Natural killer cell treated with Interleukin-12 subunit alpha and Interleukin-12 subunit beta and Interleukin-15 and Interleukin-18, amount 100 ng/mL, for 72 hours (primary cell): ENCODE results near the gene PRKD1. TPM values are rescaled to one million over a fixed set of nuclear protein-coding genes. Genes with fewer than 3 reads are reported as not detected.
"Not testable (repeated sequence)": the region's sequence is repeated elsewhere in the genome, so short reads cannot be mapped to it uniquely, and the experiment has no call there.

Experiments used
- ATAC-seq, 2 donors: fragments of 150-1000 bp; cut with Tn5 transposase in 1 of 2; sonication (Bioruptor Pico), chemical (Tn5 transposase) in 1 of 2; 2 replicates each; pipeline ENCODE4 v1.10.0; 2021
- DNase-seq: peaks from one replicate; pipeline ENCODE4 v3.0.0; 2022; ENCODE audit warnings: low spot score
- H3K27ac Mint-ChIP-seq, 2 donors: 1 replicate in 1 of 2; 2 replicates in 1 of 2; pipeline ENCODE4 v1.8.0; 2022; ENCODE audit warnings: mixed read lengths in 2 of 2, mild to moderate bottlenecking in 1 of 2, moderate library complexity in 1 of 2
- H3K27me3 Mint-ChIP-seq, 2 donors: 1 replicate in 1 of 2; 2 replicates in 1 of 2; pipeline ENCODE4 v1.8.0; 2022; ENCODE audit warnings: mixed read lengths in 2 of 2
- H3K36me3 Mint-ChIP-seq: one replicate; pipeline ENCODE4 v1.8.0; 2022; ENCODE audit warnings: mixed read lengths
- H3K4me1 Mint-ChIP-seq, 2 donors: 1 replicate in 1 of 2; 2 replicates in 1 of 2; pipeline ENCODE4 v1.8.0; 2022; ENCODE audit warnings: low read depth in 2 of 2, mixed read lengths in 2 of 2, mild to moderate bottlenecking in 1 of 2
- H3K4me3 Mint-ChIP-seq: one replicate; pipeline ENCODE4 v1.8.0; 2022; ENCODE audit warnings: mixed read lengths
- H3K9me3 Mint-ChIP-seq: 2 replicates; pipeline ENCODE4 v1.8.0; 2022; ENCODE audit warnings: mixed read lengths
- total RNA-seq, 2 donors: library from RNA; stranded (reverse); gene quantifications; one replicate each; pipeline ENCODE4 v1.2.3, GENCODE V29; 2022

The PRKD1 gene
- total RNA-seq, 2 donors from 2014 or later = 0.61 TPM; not detected in 1

DNA sequence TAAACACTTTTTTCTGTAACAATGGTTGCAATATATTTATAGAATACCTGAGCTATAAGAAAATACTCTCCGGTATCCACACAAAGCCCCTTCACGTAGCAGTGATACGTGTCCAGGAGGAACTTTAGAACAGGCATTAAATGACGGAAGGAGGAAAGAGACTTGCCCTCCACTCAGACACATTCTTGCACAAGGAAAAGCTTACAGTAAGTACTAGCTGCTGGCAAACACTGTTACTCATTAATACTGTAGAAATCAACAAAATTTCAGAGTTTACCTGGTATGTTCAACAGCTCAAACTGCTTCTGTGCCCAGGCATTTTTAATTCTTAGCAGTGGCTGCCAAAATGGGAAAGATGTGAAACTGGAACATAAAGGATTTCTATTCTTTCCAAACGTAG is 41.7 kb downstream of the PRKD1 start:
- H3K36me3 Mint-ChIP-seq = peaks cover 9% of the 10 kb centered on the region
- no peaks in the 10 kb centered on the region for H3K27me3 Mint-ChIP-seq
- no peak overlapping the region for H3K27ac Mint-ChIP-seq
- H3K4me3 Mint-ChIP-seq = no peak overlapping the region
- no peak for ATAC-seq
- no peaks in the 10 kb centered on the region for H3K4me1 Mint-ChIP-seq
- DNase-seq = no peak
- H3K9me3 Mint-ChIP-seq = peaks cover 23% of the 10 kb centered on the region

DNA sequence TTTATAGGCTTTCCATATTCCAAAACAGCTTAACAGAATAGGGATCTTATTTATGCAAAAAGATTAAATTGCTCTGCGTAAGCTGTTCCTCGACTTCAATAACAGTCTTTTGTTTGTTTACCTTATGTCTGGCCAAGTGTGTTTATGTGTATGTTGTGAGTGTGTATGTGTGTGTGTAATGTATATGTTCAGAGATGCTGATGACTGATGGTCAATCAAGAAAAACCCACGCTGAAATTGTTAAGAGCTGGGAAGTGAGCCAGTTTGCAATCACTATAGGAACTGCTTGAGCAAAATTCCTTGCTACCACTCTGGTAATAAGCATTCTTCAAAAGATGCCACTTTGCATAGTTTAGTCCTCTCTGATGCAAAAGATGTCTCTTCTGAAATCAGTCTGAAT is 59.6 kb downstream of the PRKD1 start:
- DNase-seq (no peak), ATAC-seq (no peak)
- Mint-ChIP-seq H3K4me3 (no peak overlapping the region), H3K27ac (no peak overlapping the region), H3K9me3 (peaks cover 6% of the 10 kb centered on the region), H3K36me3 (no peaks in the 10 kb centered on the region), H3K27me3 (no peaks in the 10 kb centered on the region), H3K4me1 (no peaks in the 10 kb centered on the region)

DNA sequence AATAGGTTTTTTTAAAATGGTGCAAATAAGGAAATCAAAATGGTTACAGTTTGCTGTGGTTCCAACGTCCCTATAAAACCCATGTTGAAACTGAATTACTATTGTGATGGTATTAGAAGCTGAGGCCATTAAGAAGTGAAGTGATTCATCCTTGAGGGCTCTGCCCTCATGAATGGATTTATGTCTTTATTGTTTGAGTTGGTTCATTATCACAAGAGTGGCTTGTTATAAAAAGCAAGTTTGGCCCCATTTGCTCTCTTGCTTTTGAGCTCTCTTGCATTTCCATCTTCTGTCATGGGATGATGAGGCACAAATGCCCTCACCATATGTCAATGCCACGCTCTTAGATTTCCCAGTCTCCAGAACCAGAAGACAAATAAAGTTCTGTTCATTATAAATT is 62.3 kb downstream of the PRKD1 start:
- no peak for ATAC-seq
- Mint-ChIP-seq H3K36me3 (no peaks in the 10 kb centered on the region), H3K9me3 (peaks cover 8% of the 10 kb centered on the region), H3K27ac (no peak overlapping the region), H3K4me3 (no peak overlapping the region), H3K27me3 (no peaks in the 10 kb centered on the region), H3K4me1 (no peaks in the 10 kb centered on the region)
- DNase-seq = no peak

DNA sequence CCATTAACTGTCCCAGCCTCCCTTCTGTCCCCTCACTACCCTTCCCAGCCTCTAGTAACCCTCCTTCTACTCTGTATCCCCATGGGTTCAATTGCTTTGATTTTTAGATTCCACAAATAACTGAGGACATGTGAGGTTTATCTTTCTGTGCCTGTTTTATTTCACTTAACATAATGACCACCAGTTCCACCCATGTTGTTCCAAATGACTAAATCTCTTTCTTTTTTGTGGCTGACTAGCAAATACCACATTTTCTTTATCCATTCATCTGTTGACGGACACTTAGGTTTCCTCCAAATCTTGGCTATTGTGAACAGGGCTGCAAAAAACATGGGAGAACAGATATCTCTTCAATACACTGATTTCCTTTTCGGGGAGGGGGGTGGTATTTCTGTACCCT is 65.7 kb downstream of the PRKD1 start:
- H3K27me3 Mint-ChIP-seq = no peaks in the 10 kb centered on the region
- ATAC-seq (no peak), DNase-seq (no peak)
- no peaks in the 10 kb centered on the region for H3K36me3 Mint-ChIP-seq
- no peak overlapping the region for H3K27ac Mint-ChIP-seq
- peaks cover 10% of the 10 kb centered on the region for H3K9me3 Mint-ChIP-seq
- no peak overlapping the region for H3K4me3 Mint-ChIP-seq
- no peaks in the 10 kb centered on the region for H3K4me1 Mint-ChIP-seq

DNA sequence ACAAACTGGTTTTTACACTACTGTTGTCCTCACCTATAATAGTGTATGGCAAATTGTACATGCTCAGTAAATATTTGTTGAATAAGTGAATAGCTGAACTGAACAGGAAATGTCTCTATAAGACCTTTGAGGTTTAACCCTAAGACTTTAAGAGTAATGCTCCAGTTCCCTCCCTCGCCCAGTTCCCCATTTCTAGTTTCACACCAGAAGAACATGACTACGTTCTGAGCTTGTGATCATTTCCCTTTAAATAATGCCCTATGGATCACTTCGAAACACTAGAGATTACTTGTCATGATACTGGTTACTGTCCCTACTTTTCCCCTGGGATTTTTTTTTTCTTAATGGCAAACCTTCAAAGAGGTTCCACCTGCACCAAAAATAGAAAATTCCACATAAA is 69.3 kb downstream of the PRKD1 start:
- Mint-ChIP-seq H3K36me3 (peaks cover 4% of the 10 kb centered on the region), H3K4me3 (no peak overlapping the region), H3K27ac (no peak overlapping the region), H3K9me3 (peaks cover 17% of the 10 kb centered on the region), H3K4me1 (no peaks in the 10 kb centered on the region), H3K27me3 (no peaks in the 10 kb centered on the region)
- DNase-seq = no peak
- no peak for ATAC-seq

DNA sequence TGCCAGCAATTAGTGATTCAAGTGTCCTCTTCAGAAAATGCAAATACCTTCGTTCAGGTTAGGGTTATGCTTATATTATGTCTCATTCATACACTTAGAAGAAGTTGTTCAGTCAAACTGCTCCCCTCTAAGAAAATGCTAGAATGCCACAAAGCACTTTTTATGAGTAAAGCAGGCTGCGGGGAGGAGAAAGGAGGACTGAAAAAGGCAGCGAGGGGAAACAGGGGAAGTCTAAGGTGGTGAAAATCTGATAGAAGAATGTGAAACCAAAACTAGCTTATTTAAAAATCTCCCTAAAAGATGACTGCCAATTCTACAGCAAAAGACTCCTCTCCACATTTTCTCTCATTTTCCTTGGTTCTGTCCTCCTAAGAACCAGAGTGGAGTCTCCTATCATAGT is 70.1 kb downstream of the PRKD1 start:
- H3K9me3 Mint-ChIP-seq = peaks cover 17% of the 10 kb centered on the region
- peaks cover 5% of the 10 kb centered on the region for H3K36me3 Mint-ChIP-seq
- no peak overlapping the region for H3K4me3 Mint-ChIP-seq
- no peak overlapping the region for H3K27ac Mint-ChIP-seq
- ATAC-seq (no peak), DNase-seq (no peak)
- H3K4me1 Mint-ChIP-seq = no peaks in the 10 kb centered on the region
- no peaks in the 10 kb centered on the region for H3K27me3 Mint-ChIP-seq

DNA sequence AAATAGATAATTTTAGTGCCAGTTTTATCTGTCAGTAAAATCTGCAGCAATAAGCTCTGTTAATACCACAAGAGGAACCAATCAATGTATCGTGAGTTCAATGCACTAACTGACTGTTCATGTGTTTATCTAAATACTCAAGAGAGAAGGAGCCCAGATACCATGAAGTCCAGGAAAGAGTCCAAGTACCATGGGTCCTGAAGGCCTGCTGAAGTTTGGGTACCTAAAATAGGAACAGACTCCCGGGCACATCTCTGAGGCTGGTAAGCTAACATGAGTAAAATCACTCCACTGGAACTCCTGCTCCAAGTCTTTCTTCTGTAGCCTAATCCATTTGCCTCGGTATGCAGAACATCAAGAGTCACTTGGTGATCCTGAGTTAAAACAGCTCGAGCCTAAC is 71.1 kb downstream of the PRKD1 start:
- DNase-seq = no peak
- ATAC-seq = no peak
- Mint-ChIP-seq H3K27ac (no peak overlapping the region), H3K4me1 (no peaks in the 10 kb centered on the region), H3K27me3 (no peaks in the 10 kb centered on the region), H3K9me3 (peaks cover 20% of the 10 kb centered on the region), H3K36me3 (peaks cover 15% of the 10 kb centered on the region), H3K4me3 (no peak overlapping the region)

DNA sequence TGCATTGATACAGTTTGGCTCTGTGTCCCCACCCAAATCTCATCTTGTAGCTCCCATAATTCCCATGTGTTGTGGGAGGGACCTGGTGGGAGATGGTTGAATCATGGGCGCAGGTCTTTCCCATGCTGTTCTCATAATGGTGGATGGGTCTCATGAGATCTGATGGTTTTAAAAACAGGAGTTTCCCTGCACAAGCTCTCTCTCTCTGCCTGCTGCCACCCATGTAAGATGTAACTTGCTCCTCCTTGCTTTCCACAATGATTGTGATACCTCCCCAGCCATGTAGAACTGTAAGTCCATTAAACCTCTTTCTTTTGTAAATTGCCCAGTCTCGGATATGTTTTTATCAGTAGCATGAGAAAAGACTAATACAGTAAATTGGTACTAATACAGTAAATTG is 74.0 kb downstream of the PRKD1 start:
- not testable (repeated sequence) for H3K27me3 Mint-ChIP-seq, H3K4me3 Mint-ChIP-seq

DNA sequence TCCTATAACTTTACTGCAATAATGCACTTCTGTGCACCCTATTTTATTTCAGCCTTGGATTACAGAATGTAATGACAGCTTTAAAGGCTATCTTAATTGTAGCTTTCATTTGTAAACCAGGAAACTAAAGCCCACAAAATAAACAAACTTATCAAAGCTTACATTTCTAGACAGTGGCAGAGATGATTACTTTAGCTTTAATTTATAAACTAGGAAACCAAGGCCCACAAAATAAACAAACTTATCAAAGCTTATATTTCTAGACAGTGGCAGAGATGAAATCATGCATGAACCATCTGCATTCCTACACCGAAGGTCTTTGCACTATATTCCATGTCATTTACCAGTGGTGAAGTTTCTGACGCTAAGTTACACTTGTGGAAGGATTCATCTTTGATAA is 74.4 kb downstream of the PRKD1 start:
- H3K9me3 Mint-ChIP-seq = peaks cover 36% of the 10 kb centered on the region
- ATAC-seq = no peak
- H3K27me3 Mint-ChIP-seq = no peaks in the 10 kb centered on the region
- H3K4me1 Mint-ChIP-seq = no peaks in the 10 kb centered on the region
- H3K36me3 Mint-ChIP-seq = peaks cover 31% of the 10 kb centered on the region
- H3K27ac Mint-ChIP-seq = no peak overlapping the region
- DNase-seq = no peak
- H3K4me3 Mint-ChIP-seq = no peak overlapping the region

More for the DNA sequence above, 74.0 kb downstream of the PRKD1 start:
- H3K27ac Mint-ChIP-seq, ATAC-seq, DNase-seq, H3K4me1 Mint-ChIP-seq: not testable (repeated sequence)
- H3K36me3 Mint-ChIP-seq = peaks cover 31% of the 10 kb centered on the region
- H3K9me3 Mint-ChIP-seq = peaks cover 36% of the 10 kb centered on the region

DNA sequence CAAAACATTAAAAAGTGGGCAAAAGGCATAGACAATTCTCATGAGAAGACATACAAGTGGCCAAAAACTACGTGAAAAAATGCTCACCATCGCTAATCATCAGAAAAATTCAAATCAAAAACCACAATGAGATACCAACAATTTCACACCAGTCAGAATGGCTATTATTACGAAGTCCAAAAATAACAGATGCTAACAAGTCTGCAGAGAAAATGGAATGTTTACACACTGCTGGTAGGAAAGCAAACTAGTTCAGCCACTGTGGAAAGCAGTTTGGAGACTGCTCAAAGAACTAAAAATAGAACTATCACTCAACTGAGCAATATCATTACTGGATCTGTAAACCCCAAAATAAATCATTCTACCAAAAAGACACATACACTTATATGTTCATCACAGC is 76.2 kb downstream of the PRKD1 start:
- H3K27ac Mint-ChIP-seq = no peak overlapping the region
- peaks cover 36% of the 10 kb centered on the region for H3K9me3 Mint-ChIP-seq
- H3K4me1 Mint-ChIP-seq = no peaks in the 10 kb centered on the region
- ATAC-seq = no peak
- H3K36me3 Mint-ChIP-seq = peaks cover 31% of the 10 kb centered on the region
- H3K4me3 Mint-ChIP-seq = no peak overlapping the region
- DNase-seq = no peak
- H3K27me3 Mint-ChIP-seq = no peaks in the 10 kb centered on the region

DNA sequence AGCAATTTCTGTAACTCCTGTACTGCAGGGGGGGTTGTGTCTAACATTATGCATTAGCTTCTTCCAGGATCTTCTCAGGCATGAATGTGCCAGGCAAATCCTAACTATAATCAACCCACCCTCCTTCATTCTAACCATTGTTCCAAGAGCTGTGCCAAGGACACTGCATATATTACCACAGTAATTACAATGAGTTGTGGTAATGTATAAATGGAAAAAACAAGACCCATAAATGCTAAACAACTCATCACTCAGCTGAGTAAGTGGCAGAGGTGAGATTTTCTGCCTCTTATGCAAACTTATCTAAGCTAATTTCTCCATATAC is 80.6 kb downstream of the PRKD1 start:
- Mint-ChIP-seq H3K27ac (no peak overlapping the region), H3K27me3 (no peaks in the 10 kb centered on the region), H3K36me3 (peaks cover 26% of the 10 kb centered on the region), H3K9me3 (peaks cover 34% of the 10 kb centered on the region), H3K4me3 (no peak overlapping the region), H3K4me1 (no peaks in the 10 kb centered on the region)
- no peak for DNase-seq
- ATAC-seq = no peak

DNA sequence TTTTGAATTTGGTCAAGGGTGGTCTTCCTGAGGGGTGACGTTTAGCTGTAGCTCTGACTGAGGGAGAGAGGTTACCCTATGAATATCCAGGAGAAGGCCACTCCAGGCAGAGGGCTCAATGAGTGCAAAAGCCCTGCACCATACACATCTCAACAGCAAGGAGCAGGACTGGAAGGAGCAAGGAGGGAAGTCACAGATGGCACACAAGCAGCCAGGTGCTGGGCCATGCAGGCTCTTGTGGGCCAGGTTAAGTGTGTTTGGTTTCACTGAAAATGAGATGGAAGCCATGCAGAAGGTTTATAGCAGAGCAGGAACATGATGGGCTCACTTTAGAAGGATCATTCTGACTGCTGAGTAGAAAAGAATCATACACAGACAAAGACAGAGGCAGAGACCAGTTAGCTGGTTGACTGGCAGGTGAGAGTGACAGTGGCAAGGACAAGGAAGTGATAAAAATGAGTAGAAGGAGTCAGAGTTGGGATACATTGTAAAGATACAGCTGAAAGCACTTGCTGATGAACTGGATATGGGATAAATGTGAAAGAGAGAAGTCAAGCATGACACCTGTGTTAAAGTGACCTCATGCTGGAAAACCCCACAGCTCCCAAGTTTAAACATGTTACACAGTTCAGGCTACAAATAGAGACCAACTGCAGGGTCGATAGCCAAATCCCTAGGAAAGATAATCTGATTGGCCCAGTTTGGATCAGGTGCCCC is 81.2 kb downstream of the PRKD1 start:
- H3K27ac Mint-ChIP-seq = no peak overlapping the region
- H3K9me3 Mint-ChIP-seq = peaks cover 30% of the 10 kb centered on the region
- ATAC-seq (no peak), DNase-seq (no peak)
- no peaks in the 10 kb centered on the region for H3K27me3 Mint-ChIP-seq
- H3K36me3 Mint-ChIP-seq = peaks cover 21% of the 10 kb centered on the region
- H3K4me1 Mint-ChIP-seq = no peaks in the 10 kb centered on the region
- H3K4me3 Mint-ChIP-seq = no peak overlapping the region

DNA sequence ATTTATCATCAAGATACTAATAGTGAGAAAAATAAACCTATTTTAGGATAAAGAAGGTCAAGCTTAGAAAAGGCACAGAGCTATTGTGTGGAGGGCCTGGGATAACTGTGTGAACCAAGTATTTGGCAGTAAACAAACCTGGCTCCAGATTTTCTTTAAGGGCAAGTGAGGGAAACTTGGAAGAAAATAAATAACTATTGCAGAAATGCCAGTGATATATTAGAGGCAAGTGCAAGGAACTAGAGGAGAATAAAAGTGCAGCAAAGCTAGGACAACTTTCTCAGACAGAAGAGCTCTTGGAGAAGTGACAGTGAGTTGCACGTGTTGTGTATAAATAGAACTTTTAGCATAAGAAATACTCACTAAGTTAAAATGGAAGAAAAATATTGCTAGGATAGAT is 83.7 kb downstream of the PRKD1 start:
- H3K27me3 Mint-ChIP-seq = no peaks in the 10 kb centered on the region
- peaks cover 20% of the 10 kb centered on the region for H3K9me3 Mint-ChIP-seq
- no peaks in the 10 kb centered on the region for H3K4me1 Mint-ChIP-seq
- no peak overlapping the region for H3K4me3 Mint-ChIP-seq
- no peak for DNase-seq
- H3K36me3 Mint-ChIP-seq = peaks cover 12% of the 10 kb centered on the region
- no peak overlapping the region for H3K27ac Mint-ChIP-seq
- ATAC-seq = no peak

DNA sequence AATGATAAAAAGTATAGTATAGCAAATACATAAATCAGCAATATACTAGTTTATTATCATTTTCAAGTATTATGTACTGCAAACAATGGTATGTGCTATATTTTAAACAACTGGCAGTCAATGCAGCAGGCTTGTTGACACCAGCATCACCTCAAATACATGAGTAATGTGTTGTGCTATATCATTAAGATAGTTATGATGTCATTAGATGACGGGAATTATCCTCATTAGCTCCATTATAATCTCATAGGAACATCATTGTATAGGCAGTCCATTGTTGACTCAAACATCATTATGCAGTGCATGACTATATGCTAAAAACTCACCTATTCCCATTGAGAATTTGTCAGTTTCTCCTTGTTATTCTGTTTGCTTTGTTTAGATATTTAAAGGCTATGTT is 85.4 kb downstream of the PRKD1 start:
- Mint-ChIP-seq H3K27me3 (no peaks in the 10 kb centered on the region), H3K9me3 (peaks cover 20% of the 10 kb centered on the region), H3K27ac (no peak overlapping the region), H3K4me1 (no peaks in the 10 kb centered on the region), H3K36me3 (peaks cover 16% of the 10 kb centered on the region), H3K4me3 (no peak overlapping the region)
- no peak for DNase-seq
- ATAC-seq = no peak

DNA sequence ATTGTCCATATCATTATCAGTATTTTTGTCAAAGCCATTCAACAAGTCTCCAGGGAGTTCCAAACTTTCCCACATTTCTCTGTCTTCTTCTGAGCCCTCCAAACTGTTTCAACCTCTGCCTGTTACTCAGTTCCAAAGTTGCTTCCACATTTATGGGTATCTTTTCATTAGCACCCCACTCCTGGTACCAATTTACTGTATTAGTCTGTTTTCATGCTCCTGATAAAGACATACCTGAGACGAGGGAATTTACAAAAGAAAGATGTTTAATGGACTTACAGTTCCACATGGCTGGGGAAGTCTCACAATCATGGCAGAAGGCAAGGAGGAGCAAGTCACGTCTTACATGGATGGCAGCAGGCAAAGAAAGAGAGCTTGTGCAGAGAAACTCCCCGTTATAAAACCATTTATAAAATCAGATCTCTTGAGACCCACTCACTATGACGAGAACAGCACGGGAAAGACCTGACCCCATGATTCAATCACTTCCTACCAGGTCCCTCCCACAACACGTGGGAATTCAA is 87.2 kb downstream of the PRKD1 start:
- Mint-ChIP-seq H3K36me3 (peaks cover 16% of the 10 kb centered on the region), H3K9me3 (peaks cover 19% of the 10 kb centered on the region)
- not testable (repeated sequence) for ATAC-seq, DNase-seq, H3K4me3 Mint-ChIP-seq, H3K27ac Mint-ChIP-seq, H3K27me3 Mint-ChIP-seq, H3K4me1 Mint-ChIP-seq
